Smooth muscle cell (in vitro differentiated cells): ENCODE data around the gene MLF2. TPM values are rescaled to one million over a fixed set of nuclear protein-coding genes. Genes with fewer than 3 reads are reported as not detected.
A peak's percentile ranks its signal among the peaks of the same experiment; 100 is the strongest.

Experiments used
- DNase-seq: peaks from one replicate; lab custom pipeline; 2025; ENCODE audit not compliant: unreplicated experiment; lab: John Stamatoyannopoulos, UW
- H2AFZ ChIP-seq: fragments of 200-600 bp; sonication (generic); 2 replicates; pipeline ENCODE4 v1.6.0; 2016; ENCODE audit warnings: antibody characterized with exemption, low read depth, mild to moderate bottlenecking
- H3F3A ChIP-seq: fragments of 200-600 bp; sonication (generic); 2 replicates; pipeline ENCODE4 v1.6.0; 2017; ENCODE audit warnings: antibody characterized with exemption, low read depth
- H3K27ac ChIP-seq: fragments of 200-600 bp; sonication (generic); 2 replicates; pipeline ENCODE4 v1.5.1; 2016; ENCODE audit warnings: low read depth, mild to moderate bottlenecking
- H3K27me3 ChIP-seq: fragments of 200-600 bp; sonication (generic); 2 replicates; pipeline ENCODE4 v1.6.1; 2016; ENCODE audit warnings: low read depth, mild to moderate bottlenecking
- H3K36me3 ChIP-seq: fragments of 200-600 bp; sonication (generic); 2 replicates; pipeline ENCODE4 v1.5.1; 2016; ENCODE audit warnings: low read depth
- H3K4me1 ChIP-seq: fragments of 200-600 bp; sonication (generic); 2 replicates; pipeline ENCODE4 v1.5.1; 2016; ENCODE audit warnings: low read depth
- H3K4me2 ChIP-seq: fragments of 200-600 bp; sonication (generic); 2 replicates; pipeline ENCODE4 v1.6.0; 2016; ENCODE audit warnings: mild to moderate bottlenecking
- H3K4me3 ChIP-seq: fragments of 200-600 bp; sonication (generic); 2 replicates; pipeline ENCODE4 v1.5.1; 2016; ENCODE audit warnings: mild to moderate bottlenecking
- H3K79me2 ChIP-seq: fragments of 200-600 bp; sonication (generic); 2 replicates; pipeline ENCODE4 v1.6.0; 2016; ENCODE audit warnings: low read depth, mild to moderate bottlenecking
- H3K9ac ChIP-seq: fragments of 200-600 bp; sonication (generic); 2 replicates; pipeline ENCODE4 v1.6.0; 2016; ENCODE audit warnings: low read depth
- H3K9me3 ChIP-seq: fragments of 200-600 bp; sonication (generic); replicated peaks from 2 replicates; pipeline ENCODE4 v1.5.1; 2016; ENCODE audit warnings: low read depth
- H4K20me1 ChIP-seq: fragments of 200-600 bp; sonication (generic); 2 replicates; pipeline ENCODE4 v1.6.0; 2016; ENCODE audit warnings: low read depth
- whole genome bisulfite sequencing: methylation state at CpG from one replicate; pipeline ENCODE4 v1.1.7; 2016; ENCODE audit warnings: low lambda C conversion rate; 5-methylcytosine and 5-hydroxymethylcytosine counted together
- polyA plus RNA-seq: library from polyadenylated mRNA; unstranded; fragments of >200 nt; fragmentation: Nextera tagmentation; extraction: Ambion mirVana; gene quantifications from 2 replicates; pipeline ENCODE4 v1.2.1, GENCODE V29; 2016
- total RNA-seq: library from RNA; depleted of rRNA; stranded (reverse); fragments of >200 nt; gene quantifications from 2 replicates; pipeline ENCODE4 v1.2.3, GENCODE V29; 2014
- TF ChIP-seq, protein P1 (sequence below): fragments of 200-600 bp; sonication (generic); IDR thresholded peaks from 2 replicates; pipeline ENCODE4 v1.5.1; 2017; ENCODE audit warnings: borderline replicate concordance, mild to moderate bottlenecking, antibody characterized with exemption; ENCODE audit not compliant: insufficient read depth, poor library complexity, severe bottlenecking

MLF2 gene
- total and polyA plus RNA-seq, 2 experiments from 2014 or later: 185 to 381 TPM

GRCh38 chr12:6730169-6730568, 22.8 kb downstream of the MLF2 start:
- TF ChIP-seq, protein P1, sequence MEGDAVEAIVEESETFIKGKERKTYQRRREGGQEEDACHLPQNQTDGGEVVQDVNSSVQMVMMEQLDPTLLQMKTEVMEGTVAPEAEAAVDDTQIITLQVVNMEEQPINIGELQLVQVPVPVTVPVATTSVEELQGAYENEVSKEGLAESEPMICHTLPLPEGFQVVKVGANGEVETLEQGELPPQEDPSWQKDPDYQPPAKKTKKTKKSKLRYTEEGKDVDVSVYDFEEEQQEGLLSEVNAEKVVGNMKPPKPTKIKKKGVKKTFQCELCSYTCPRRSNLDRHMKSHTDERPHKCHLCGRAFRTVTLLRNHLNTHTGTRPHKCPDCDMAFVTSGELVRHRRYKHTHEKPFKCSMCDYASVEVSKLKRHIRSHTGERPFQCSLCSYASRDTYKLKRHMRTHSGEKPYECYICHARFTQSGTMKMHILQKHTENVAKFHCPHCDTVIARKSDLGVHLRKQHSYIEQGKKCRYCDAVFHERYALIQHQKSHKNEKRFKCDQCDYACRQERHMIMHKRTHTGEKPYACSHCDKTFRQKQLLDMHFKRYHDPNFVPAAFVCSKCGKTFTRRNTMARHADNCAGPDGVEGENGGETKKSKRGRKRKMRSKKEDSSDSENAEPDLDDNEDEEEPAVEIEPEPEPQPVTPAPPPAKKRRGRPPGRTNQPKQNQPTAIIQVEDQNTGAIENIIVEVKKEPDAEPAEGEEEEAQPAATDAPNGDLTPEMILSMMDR: no peak
- 97% methylated on average over 8 of the region's 8 CpGs for WGBS
- no peak overlapping the region for H3K9ac ChIP-seq

GRCh38 chr12:6729186-6729585, 23.8 kb downstream of the MLF2 start:
- H3K4me2 ChIP-seq: no peak overlapping the region
- H3K9ac ChIP-seq: no peak overlapping the region
- 99% methylated on average over 18 of the region's 18 CpGs for WGBS
- no peaks in the 10 kb centered on the region for H3K27me3 ChIP-seq
- no peak for DNase-seq
- no peak overlapping the region for H2AFZ ChIP-seq
- H3F3A ChIP-seq: no peaks in the 10 kb centered on the region
- no peak overlapping the region for H3K27ac ChIP-seq
- H3K79me2 ChIP-seq: peaks cover 3% of the 10 kb centered on the region
- H3K36me3 ChIP-seq: peaks cover 13% of the 10 kb centered on the region
- H3K4me3 ChIP-seq: no peak overlapping the region
- no peaks in the 10 kb centered on the region for H3K4me1 ChIP-seq
- H4K20me1 ChIP-seq: no peaks in the 10 kb centered on the region
- no peaks in the 10 kb centered on the region for H3K9me3 ChIP-seq
- TF ChIP-seq, protein P1: no peak

More at GRCh38 chr12:6730169-6730568, 22.8 kb downstream of the MLF2 start:
- Histone ChIP-seq H2AFZ (no peak overlapping the region), H3K4me2 (no peak overlapping the region), H3K27me3 (no peaks in the 10 kb centered on the region), H3K9me3 (no peaks in the 10 kb centered on the region), H3K27ac (no peak overlapping the region), H3K79me2 (no peaks in the 10 kb centered on the region), H3K4me3 (no peak overlapping the region), H3K36me3 (peaks cover 13% of the 10 kb centered on the region), H4K20me1 (no peaks in the 10 kb centered on the region), H3F3A (peaks cover 9% of the 10 kb centered on the region), H3K4me1 (no peaks in the 10 kb centered on the region)
- DNase-seq: no peak

GRCh38 chr12:6725350-6725749, 27.6 kb downstream of the MLF2 start:
- no peak overlapping the region for H2AFZ ChIP-seq
- no peaks in the 10 kb centered on the region for H4K20me1 ChIP-seq
- H3K27ac ChIP-seq: no peak overlapping the region
- H3K4me3 ChIP-seq: no peak overlapping the region
- peaks cover 5% of the 10 kb centered on the region for H3K4me1 ChIP-seq
- H3F3A ChIP-seq: peaks cover 3% of the 10 kb centered on the region
- H3K27me3 ChIP-seq: no peaks in the 10 kb centered on the region
- H3K36me3 ChIP-seq: peaks cover 13% of the 10 kb centered on the region
- 96% methylated on average over 7 of the region's 7 CpGs for WGBS
- H3K9me3 ChIP-seq: no peaks in the 10 kb centered on the region
- TF ChIP-seq, protein P1: no peak
- no peak overlapping the region for H3K4me2 ChIP-seq
- DNase-seq: no peak
- no peak overlapping the region for H3K9ac ChIP-seq
- peaks cover 3% of the 10 kb centered on the region for H3K79me2 ChIP-seq

- peaks cover 5% of the 10 kb centered on the region for H3K4me1 ChIP-seq
- H3K4me2 ChIP-seq: peak overlapping the region; percentile 92
- TF ChIP-seq, protein P1: no peak
- H3F3A ChIP-seq: peaks cover 3% of the 10 kb centered on the region
- no peak overlapping the region for H2AFZ ChIP-seq
- DNase-seq: no peak
- no peaks in the 10 kb centered on the region for H3K9me3 ChIP-seq
- H3K4me3 ChIP-seq: peak overlapping the region; percentile 80
- no peaks in the 10 kb centered on the region for H3K27me3 ChIP-seq
- no peaks in the 10 kb centered on the region for H4K20me1 ChIP-seq
- 16% methylated on average over 9 of the region's 10 CpGs for whole genome bisulfite sequencing
- peaks cover 3% of the 10 kb centered on the region for H3K79me2 ChIP-seq
- H3K9ac ChIP-seq: peak overlapping the region; percentile 80
- peak overlapping the region; percentile 90 for H3K27ac ChIP-seq
- peaks cover 7% of the 10 kb centered on the region for H3K36me3 ChIP-seq
These were observed 28.5 kb downstream of the MLF2 start for GRCh38 chr12:6724409-6724797.
